Measurements from ENCODE around the gene HES7.
"Not testable (repeated sequence)": the region's sequence is repeated elsewhere in the genome, so short reads cannot be mapped to it uniquely, and the experiment has no call there.

Gene HES7

GRCh38 chr17:8121407-8121680 is 2.6 kb downstream of the HES7 start:
- DNase-seq, result no peak

GRCh38 chr17:8120520-8121406 is 3.1 kb downstream of the HES7 start:
- peak; percentile 16 for DNase-seq

- DNase-seq, result peak; percentile 59
Measured at GRCh38 chr17:8119581-8120519, 4.1 kb downstream of the HES7 start.

GRCh38 chr17:8118769-8119580 is 4.9 kb downstream of the HES7 start:
- DNase-seq, result peak; percentile 32

- DNase-seq, result no peak
Measured at GRCh38 chr17:8117980-8118768, 5.7 kb downstream of the HES7 start, which contains the start of gene ALOXE3. Gene ALOXE3, minus strand, starts transcription at chr17:8118514. Its CDS starts 524 bp downstream, at chr17:8117990.

- no peak for DNase-seq
Measured at GRCh38 chr17:8117367-8117979, 6.4 kb downstream of the HES7 start.

- no peak for DNase-seq
Measured at GRCh38 chr17:8116776-8117175, 7.1 kb downstream of the HES7 start.

- DNase-seq, result no peak
Measured at GRCh38 chr17:8110907-8111306, 13.0 kb downstream of the HES7 start.

GRCh38 chr17:8110456-8110804 is 13.5 kb downstream of the HES7 start:
- no peak for DNase-seq

- DNase-seq, result no peak
Measured at GRCh38 chr17:8109661-8110455, 14.0 kb downstream of the HES7 start.

GRCh38 chr17:8108972-8109660 is 14.8 kb downstream of the HES7 start:
- DNase-seq, result no peak

GRCh38 chr17:8106980-8107379 is 16.9 kb downstream of the HES7 start:
- not testable (repeated sequence) for DNase-seq

GRCh38 chr17:8105957-8106398 is 17.9 kb downstream of the HES7 start:
- DNase-seq, result no peak

GRCh38 chr17:8104911-8105310 is 19.0 kb downstream of the HES7 start:
- DNase-seq, result no peak

GRCh38 chr17:8103549-8103948 is 20.4 kb downstream of the HES7 start:
- no peak for DNase-seq

- DNase-seq, result no peak
Measured at GRCh38 chr17:8101721-8102120, 22.2 kb downstream of the HES7 start.

GRCh38 chr17:8100763-8101162 is 23.1 kb downstream of the HES7 start:
- no peak for DNase-seq

GRCh38 chr17:8100111-8100510 is 23.8 kb downstream of the HES7 start:
- DNase-seq, result no peak

- no peak for DNase-seq
Measured at GRCh38 chr17:8096541-8096940, 27.4 kb downstream of the HES7 start.

GRCh38 chr17:8095361-8095760 is 28.5 kb downstream of the HES7 start:
- no peak for DNase-seq

Measured in GF-D8 (cell line).